Sigmoid colon (tissue), 4 donors: ENCODE measurements around the gene SBSN.

Experiments used
- CTCF ChIP-seq, 4 experiments: fragments of 450-650 bp in 3 of 4; fragments of 200-600 bp in 1 of 4; IDR thresholded peaks; one replicate each; pipeline ENCODE4 v1.5.1; 2016 to 2019; ENCODE audit warnings: antibody characterized with exemption in 4 of 4, mild to moderate bottlenecking in 3 of 4, moderate library complexity in 2 of 4
- EP300 ChIP-seq, 4 donors: sonication (generic); formaldehyde crosslinking; IDR thresholded peaks; one replicate each; pipeline ENCODE4 v1.6.1; 2017; ENCODE audit warnings: antibody characterized with exemption in 4 of 4
- POLR2A ChIP-seq, 2 donors: fragments of 450-650 bp; IDR thresholded peaks; one replicate each; pipeline ENCODE4 v1.6.1; 2016; ENCODE audit warnings: antibody characterized with exemption in 2 of 2, mild to moderate bottlenecking in 2 of 2, moderate library complexity in 2 of 2
- POLR2AphosphoS5 ChIP-seq, 4 donors: sonication (generic); formaldehyde crosslinking; IDR thresholded peaks; one replicate each; pipeline ENCODE4 v1.6.1; 2017; ENCODE audit warnings: antibody characterized with exemption in 4 of 4

DNA sequence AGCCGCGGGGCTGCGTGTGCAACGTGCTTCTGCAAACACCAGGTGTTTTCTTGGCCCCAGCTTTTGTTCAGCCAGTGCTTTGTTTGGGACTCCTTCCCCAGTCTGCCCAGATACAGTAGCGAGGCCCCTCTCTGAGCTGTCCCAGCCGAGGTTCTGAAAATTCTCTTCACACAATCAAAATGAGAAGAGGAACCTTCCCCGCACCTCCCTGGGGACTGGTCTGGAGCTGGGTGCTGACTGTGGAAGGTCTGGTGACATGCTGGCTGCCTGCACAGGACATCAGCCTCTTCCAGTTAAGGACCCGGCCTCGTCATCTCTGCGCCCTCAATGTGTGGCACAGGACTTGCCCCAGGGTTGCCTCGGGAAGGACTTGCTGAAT, 31.2 kb upstream of the SBSN start:
- TF ChIP-seq CTCF (IDR thresholded peaks at IDR 0.05) (no peak), EP300 (IDR thresholded peaks at IDR 0.05) (no peak), POLR2A (IDR thresholded peaks at IDR 0.05) (no peak), POLR2AphosphoS5 (IDR thresholded peaks at IDR 0.05) (no peak)
